A549 (cell line): Measurements from ENCODE around the gene VAPA. TPM values are rescaled to one million over a fixed set of nuclear protein-coding genes. Genes with fewer than 3 reads are reported as not detected.

Experiments used
- ATAC-seq, 2 experiments: fragments of 200-7000 bp in 1 of 2; fragments of >200 bp in 1 of 2; cut with Nextera tagmentation in 1 of 2; cut with Tn5 transposase in 1 of 2; 3 replicates each; pipeline versions ENCODE4 v1.8.0 to v1.9.1; 2018 to 2020; ENCODE audit warnings: mild to moderate bottlenecking in 1 of 2, moderate library complexity in 1 of 2
- CTCF ChIA-PET: fragments of 300-600 bp; sonication (Branson Sonifier 250); formaldehyde crosslinking; extraction: SDS; loops from one replicate; lab custom pipeline; 2021; ENCODE audit warnings: antibody characterized with exemption, inconsistent platforms; lab: Yijun Ruan, JAX
- POLR2A ChIA-PET: fragments of 350-600 bp; formaldehyde crosslinking; extraction: SDS; loops from one replicate; lab custom pipeline; 2021; ENCODE audit warnings: antibody characterized with exemption, inconsistent platforms; lab: Yijun Ruan, JAX
- DNase-seq, 2 experiments: peaks; one replicate each; pipeline versions ENCODE4 v3.0.0 to v3.0.0-alpha.2; 2011 to 2016; ENCODE audit warnings: low read depth in 1 of 2, low spot score in 1 of 2
- FAIRE-seq: peaks from 2 replicates; lab custom pipeline; 2011; peaks lifted over from hg19 to GRCh38; lab: Jason Lieb, UNC
- H3K27ac ChIP-seq, 2 experiments: fragments of >200 bp; sonication (Bioruptor Twin); formaldehyde crosslinking; 3 replicates each; pipeline ENCODE4 v1.5.1; 2016 to 2017
- H3K4me1 ChIP-seq: fragments of >200 bp; sonication (Bioruptor Twin); formaldehyde crosslinking; 3 replicates; pipeline ENCODE4 v1.6.1; 2016
- H3K4me2 ChIP-seq: fragments of >200 bp; sonication (Bioruptor Twin); formaldehyde crosslinking; 3 replicates; pipeline ENCODE4 v1.6.1; 2016
- H3K4me3 ChIP-seq: fragments of >200 bp; sonication (Bioruptor Twin); formaldehyde crosslinking; 3 replicates; pipeline ENCODE4 v1.5.1; 2016
- H3K9me3 ChIP-seq: fragments of >200 bp; sonication (Bioruptor Twin); formaldehyde crosslinking; 3 replicates; pipeline ENCODE4 v1.6.1; 2016
- ATOH8 ChIP-seq: fragments of 250-450 bp; sonication (Bioruptor Pico); IDR thresholded peaks from 2 replicates; pipeline ENCODE4 v1.5.0; 2020; ENCODE audit warnings: low read depth, mild to moderate bottlenecking, moderate library complexity
- CBX2 ChIP-seq: fragments of 200-600 bp; sonication (generic); IDR thresholded peaks from 2 replicates; pipeline ENCODE4 v1.6.1; 2016; ENCODE audit warnings: low read depth, mild to moderate bottlenecking, borderline replicate concordance
- CBX8 ChIP-seq: fragments of 200-600 bp; sonication (generic); IDR thresholded peaks from 2 replicates; pipeline ENCODE4 v1.6.1; 2016
- CTCF ChIP-seq: fragments of >200 bp; sonication (Bioruptor Twin); formaldehyde crosslinking; IDR thresholded peaks from 3 replicates; pipeline ENCODE4 v1.5.1; 2016
- EHF ChIP-seq: fragments of 250-450 bp; sonication (Bioruptor Pico); IDR thresholded peaks from 2 replicates; pipeline ENCODE4 v1.5.0; 2020; ENCODE audit warnings: mild to moderate bottlenecking
- ELK1 ChIP-seq: fragments of 150-350 bp; IDR thresholded peaks from 2 replicates; pipeline ENCODE4 v1.6.1; 2014; ENCODE audit warnings: low read depth, mild to moderate bottlenecking, low read length
- EP300 ChIP-seq, 2 experiments: fragments of >200 bp; sonication (Bioruptor Twin); formaldehyde crosslinking; IDR thresholded peaks; 2 replicates in 1 of 2; 3 replicates in 1 of 2; pipeline ENCODE4 v1.6.1; 2016 to 2017
- HES2 ChIP-seq: fragments of >200 bp; sonication (Bioruptor Twin); formaldehyde crosslinking; IDR thresholded peaks from 2 replicates; pipeline ENCODE4 v1.6.1; 2016
- HEYL ChIP-seq: fragments of 250-450 bp; sonication (Bioruptor Pico); IDR thresholded peaks from 2 replicates; pipeline ENCODE4 v1.8.0; 2021; ENCODE audit warnings: mild to moderate bottlenecking, moderate library complexity
- HOXB5 ChIP-seq: fragments of 250-450 bp; sonication (Bioruptor Pico); IDR thresholded peaks from 2 replicates; pipeline ENCODE4 v1.5.0; 2020; ENCODE audit warnings: mild to moderate bottlenecking, moderate library complexity
- JUNB ChIP-seq: fragments of >200 bp; sonication (Bioruptor Twin); formaldehyde crosslinking; IDR thresholded peaks from 2 replicates; pipeline ENCODE4 v1.6.1; 2016
- KDM1A ChIP-seq: fragments of 200-600 bp; sonication (generic); IDR thresholded peaks from 2 replicates; pipeline ENCODE4 v1.6.1; 2016; ENCODE audit warnings: low read depth, mild to moderate bottlenecking
- KDM5A ChIP-seq: fragments of 200-600 bp; sonication (generic); IDR thresholded peaks from 2 replicates; pipeline ENCODE4 v1.6.1; 2016; ENCODE audit warnings: antibody characterized with exemption, mild to moderate bottlenecking
- MAX ChIP-seq: IDR thresholded peaks from 2 replicates; pipeline ENCODE4 v1.6.1; 2012
- MAZ ChIP-seq: fragments of 150-350 bp; IDR thresholded peaks from 2 replicates; pipeline ENCODE4 v1.6.1; 2014; ENCODE audit warnings: antibody characterized with exemption, low read depth, low read length, borderline replicate concordance
- NPAS2 ChIP-seq: fragments of 250-450 bp; sonication (Bioruptor Pico); IDR thresholded peaks from 2 replicates; pipeline ENCODE4 v1.8.0; 2022; ENCODE audit warnings: mild to moderate bottlenecking, moderate library complexity, borderline replicate concordance
- NR3C1 ChIP-seq: fragments of >200 bp; sonication (Bioruptor Twin); formaldehyde crosslinking; IDR thresholded peaks from 3 replicates; pipeline ENCODE4 v1.6.1; 2017
- PHF8 ChIP-seq: fragments of 200-600 bp; sonication (generic); IDR thresholded peaks from 2 replicates; pipeline ENCODE4 v1.6.1; 2016; ENCODE audit warnings: low read depth, mild to moderate bottlenecking, antibody characterized with exemption, moderate library complexity, borderline replicate concordance
- POLR2A ChIP-seq: IDR thresholded peaks from 2 replicates; pipeline ENCODE4 v1.6.1; 2012; ENCODE audit warnings: mild to moderate bottlenecking, low read length
- POLR2AphosphoS2 ChIP-seq: conservative IDR thresholded peaks from 2 replicates; pipeline ENCODE4 v1.6.1; 2012; ENCODE audit warnings: low read length, improper control_type of control experiment, inconsistent platforms
- RARB ChIP-seq: fragments of 250-450 bp; sonication (Bioruptor Pico); IDR thresholded peaks from 2 replicates; pipeline ENCODE4 v1.8.0; 2021; ENCODE audit warnings: mild to moderate bottlenecking, moderate library complexity
- RCOR1 ChIP-seq: fragments of 150-350 bp; IDR thresholded peaks from 2 replicates; pipeline ENCODE4 v1.6.1; 2014; ENCODE audit warnings: antibody characterized with exemption, low read length, low read depth
- REST ChIP-seq: fragments of 200-600 bp; sonication (generic); IDR thresholded peaks from 2 replicates; pipeline ENCODE4 v1.6.1; 2016; ENCODE audit warnings: antibody characterized with exemption, mild to moderate bottlenecking, moderate library complexity
- RNF2 ChIP-seq: fragments of 200-600 bp; sonication (generic); IDR thresholded peaks from 2 replicates; pipeline ENCODE4 v1.6.1; 2016; ENCODE audit warnings: low read depth, mild to moderate bottlenecking, antibody characterized with exemption, moderate library complexity, borderline replicate concordance
- SMC3 ChIP-seq: fragments of >200 bp; sonication (Bioruptor Twin); formaldehyde crosslinking; IDR thresholded peaks from 3 replicates; pipeline ENCODE4 v1.6.1; 2018; ENCODE audit warnings: inconsistent platforms
- SREBF2 ChIP-seq: fragments of 450-650 bp; IDR thresholded peaks from 2 replicates; pipeline ENCODE4 v1.6.1; 2014; ENCODE audit warnings: mild to moderate bottlenecking, moderate library complexity
- TFCP2L1 ChIP-seq: fragments of 250-450 bp; sonication (Bioruptor Pico); IDR thresholded peaks from 2 replicates; pipeline ENCODE4 v1.5.0; 2021; ENCODE audit warnings: mild to moderate bottlenecking
- ZC3H11A ChIP-seq: fragments of 450-650 bp; IDR thresholded peaks from 2 replicates; pipeline ENCODE4 v1.6.1; 2014; ENCODE audit warnings: antibody characterized with exemption, mild to moderate bottlenecking
- ZNF302 ChIP-seq: fragments of 250-450 bp; sonication (Bioruptor Pico); IDR thresholded peaks from 2 replicates; pipeline ENCODE4 v1.9.0; 2021; ENCODE audit warnings: inconsistent platforms, mild to moderate bottlenecking, moderate library complexity
- ZSCAN20 ChIP-seq: fragments of 250-450 bp; sonication (Bioruptor Pico); IDR thresholded peaks from 2 replicates; pipeline ENCODE4 v1.8.0; 2022; ENCODE audit warnings: mild to moderate bottlenecking, moderate library complexity
- WGBS: methylation state at CpG from one replicate; pipeline ENCODE4 v1.1.6; 2017; ENCODE audit errors: missing lambda C conversion rate; 5-methylcytosine and 5-hydroxymethylcytosine counted together
- polyA plus RNA-seq, 4 experiments: library from polyadenylated mRNA; depleted of rRNA in 3 of 4; stranded (reverse); fragments of >200 nt; fragmentation: RNase III in 1 of 4; extraction: RNeasy Plus Mini Kit Qiagen cat#74134 plus additional on column Dnase treatment in 1 of 4; gene quantifications; 2 replicates in 3 of 4; 3 replicates in 1 of 4; pipeline ENCODE4 v1.2.3, GENCODE V29; 2011 to 2017

VAPA gene
- polyA plus RNA-seq, 2 of the 4 experiments (the other 2 are of a cell fraction): 161 to 391 TPM

- no peak for TF ChIP-seq NPAS2 (CRISPR knock-in tag)
- TF ChIP-seq MAX: peak; percentile 54; the same call in 1 of the 2 replicates
Measured at GRCh38 chr18:9876867-9877654, 36.8 kb upstream of the VAPA start (continued).

GRCh38 chr18:9877655-9878014, 36.2 kb upstream of the VAPA start:
- peak overlapping the region; percentile 85 for H3K4me2 ChIP-seq
- peak overlapping the region; percentile 90 to 93 for H3K27ac ChIP-seq
- FAIRE-seq (no peak), ATAC-seq (no peak), DNase-seq (no peak)
- CTCF ChIA-PET: interaction anchor here (1.0 to 1.3 kb wide), 2 partner anchors 37 to 53 kb away, joined by 3 read pairs; no protein-coding TSS in a partner anchor
- peak overlapping the region; percentile 27; the same call in 1 of the 3 replicates for H3K4me3 ChIP-seq
- TF ChIP-seq TFCP2L1 (CRISPR knock-in tag) (no peak), ATOH8 (CRISPR knock-in tag) (no peak), RARB (CRISPR knock-in tag) (no peak), EHF (CRISPR knock-in tag) (no peak), EP300 (IDR thresholded peaks at IDR 0.05) (no peak), POLR2A (no peak), JUNB (no peak), RNF2 (no peak), CBX8 (no peak), REST (no peak), CBX2 (no peak), ELK1 (no peak), HOXB5 (CRISPR knock-in tag) (no peak), SREBF2 (no peak), KDM5A (no peak)
- peaks cover 27% of the 10 kb centered on the region for H3K4me1 ChIP-seq
- POLR2A ChIA-PET: interaction anchor here (1.0 to 1.5 kb wide), 5 partner anchors 8 to 135 kb away, joined by 4 to 8 read pairs (median 6); partner anchors contain the start of genes TXNDC2 and VAPA
- H3K9me3 ChIP-seq: no peaks in the 10 kb centered on the region

GRCh38 chr18:9878095-9878494, 35.7 kb upstream of the VAPA start:
- no peak for ATAC-seq
- WGBS: 95% methylated on average over 1 of the region's 1 CpG
- POLR2A ChIA-PET: interaction anchor here (1.2 kb wide), 1 partner anchor 21 kb away, joined by 6 read pairs; no protein-coding TSS in a partner anchor
- no peak for DNase-seq
- Histone ChIP-seq H3K4me3 (no peak overlapping the region), H3K4me1 (peaks cover 27% of the 10 kb centered on the region), H3K4me2 (peak overlapping the region; percentile 85; the same call in 2 of the 3 replicates), H3K9me3 (no peaks in the 10 kb centered on the region), H3K27ac (peak overlapping the region in 1 of 2 experiments; percentile 93; a peak in 2 of 6 replicates)
- no peak for FAIRE-seq
- CTCF ChIA-PET: no interaction called here
- no peak for TF ChIP-seq SMC3
- TF ChIP-seq HOXB5 (CRISPR knock-in tag): no peak
- no peak for TF ChIP-seq NR3C1
- no peak for TF ChIP-seq ZSCAN20
- no peak for TF ChIP-seq ZNF302 (CRISPR knock-in tag)
- no peak for TF ChIP-seq PHF8
- TF ChIP-seq HES2: no peak
- TF ChIP-seq MAZ: no peak
- no peak for TF ChIP-seq HEYL
- TF ChIP-seq KDM1A: no peak
- TF ChIP-seq SREBF2: no peak
- no peak for TF ChIP-seq POLR2AphosphoS2
- no peak for TF ChIP-seq CTCF
- TF ChIP-seq ZC3H11A: no peak
- no peak for TF ChIP-seq RCOR1
